Raji (cell line): ENCODE results near the gene ZSWIM6.

ENCODE experiments used
- POLR2A ChIP-seq: IDR thresholded peaks from 2 replicates; pipeline ENCODE4 v1.6.1; 2011; ENCODE audit warnings: low read depth, low read length, control low read depth; ENCODE audit not compliant: insufficient read depth

Gene ZSWIM6

GRCh38 chr5:61333954-61334867 lies 2.2 kb downstream of the ZSWIM6 start:
- TF ChIP-seq POLR2A = no peak

- no peak for TF ChIP-seq POLR2A
These were observed 3.0 kb downstream of the ZSWIM6 start for GRCh38 chr5:61334868-61335615.

- TF ChIP-seq POLR2A = no peak
These were observed 7.7 kb downstream of the ZSWIM6 start for GRCh38 chr5:61339764-61340163.

- TF ChIP-seq POLR2A = no peak
These were observed 8.8 kb downstream of the ZSWIM6 start for GRCh38 chr5:61340775-61341361.

GRCh38 chr5:61342071-61342501 lies 10.0 kb downstream of the ZSWIM6 start:
- no peak for TF ChIP-seq POLR2A

- no peak for TF ChIP-seq POLR2A
These were observed 12.3 kb downstream of the ZSWIM6 start for GRCh38 chr5:61344187-61344944.

GRCh38 chr5:61346511-61346910 lies 14.5 kb downstream of the ZSWIM6 start:
- TF ChIP-seq POLR2A = no peak

GRCh38 chr5:61347080-61347479 lies 15.0 kb downstream of the ZSWIM6 start:
- no peak for TF ChIP-seq POLR2A

GRCh38 chr5:61348447-61348846 lies 16.4 kb downstream of the ZSWIM6 start:
- TF ChIP-seq POLR2A = no peak

GRCh38 chr5:61349935-61350334 lies 17.9 kb downstream of the ZSWIM6 start:
- no peak for TF ChIP-seq POLR2A

- no peak for TF ChIP-seq POLR2A
These were observed 18.5 kb downstream of the ZSWIM6 start for GRCh38 chr5:61350535-61350934.

GRCh38 chr5:61351733-61352132 lies 19.7 kb downstream of the ZSWIM6 start:
- TF ChIP-seq POLR2A = no peak

GRCh38 chr5:61352180-61352579 lies 20.1 kb downstream of the ZSWIM6 start:
- no peak for TF ChIP-seq POLR2A

- TF ChIP-seq POLR2A = no peak
These were observed 20.6 kb downstream of the ZSWIM6 start for GRCh38 chr5:61352612-61353156.

- no peak for TF ChIP-seq POLR2A
These were observed 21.2 kb downstream of the ZSWIM6 start for GRCh38 chr5:61353293-61353692.
